RWPE2 (cell line): Measurements from ENCODE around the gene PCDHGA1.
"Not testable (repeated sequence)": the region's sequence is repeated elsewhere in the genome, so short reads cannot be mapped to it uniquely, and the experiment has no call there.

Experiments used
- ATAC-seq: fragments of 200-7000 bp; cut with Tn5 transposase; 3 replicates; pipeline ENCODE4 v1.9.1; 2021; ENCODE audit warnings: low read depth
- DNase-seq: peaks from one replicate; pipeline ENCODE4 v3.0.0-alpha.2; 2020; ENCODE audit warnings: low spot score
- H3K27ac ChIP-seq: fragments of 450-650 bp; 2 replicates; pipeline ENCODE4 v1.5.1; 2017; ENCODE audit warnings: mild to moderate bottlenecking; ENCODE audit not compliant: poor library complexity, severe bottlenecking
- H3K27me3 ChIP-seq: fragments of 250-450 bp; sonication (Bioruptor Pico); 2 replicates; pipeline ENCODE4 v1.5.1; 2021; ENCODE audit warnings: mild to moderate bottlenecking, moderate library complexity; ENCODE audit not compliant: insufficient read depth, poor library complexity, severe bottlenecking
- H3K36me3 ChIP-seq: fragments of 250-450 bp; sonication (Bioruptor Pico); 2 replicates; pipeline ENCODE4 v1.5.1; 2020; ENCODE audit warnings: low read depth, mild to moderate bottlenecking, moderate library complexity
- H3K4me1 ChIP-seq: fragments of 250-450 bp; sonication (Bioruptor Pico); 2 replicates; pipeline ENCODE4 v1.5.1; 2021; ENCODE audit warnings: mild to moderate bottlenecking, moderate library complexity; ENCODE audit not compliant: insufficient read depth, poor library complexity, severe bottlenecking
- H3K4me3 ChIP-seq: fragments of 250-450 bp; sonication (Bioruptor Pico); 2 replicates; pipeline ENCODE4 v1.5.1; 2021; ENCODE audit warnings: mild to moderate bottlenecking, moderate library complexity; ENCODE audit not compliant: severe bottlenecking
- H3K9me3 ChIP-seq: fragments of 250-450 bp; sonication (Bioruptor Pico); 2 replicates; pipeline ENCODE4 v1.5.1; 2021; ENCODE audit warnings: mild to moderate bottlenecking, moderate library complexity; ENCODE audit not compliant: severe bottlenecking
- CTCF ChIP-seq: fragments of 450-650 bp; IDR thresholded peaks from one replicate; pipeline ENCODE4 v1.5.1; 2017; ENCODE audit warnings: mild to moderate bottlenecking, moderate library complexity; ENCODE audit not compliant: poor library complexity, severe bottlenecking

Gene PCDHGA1

DNA sequence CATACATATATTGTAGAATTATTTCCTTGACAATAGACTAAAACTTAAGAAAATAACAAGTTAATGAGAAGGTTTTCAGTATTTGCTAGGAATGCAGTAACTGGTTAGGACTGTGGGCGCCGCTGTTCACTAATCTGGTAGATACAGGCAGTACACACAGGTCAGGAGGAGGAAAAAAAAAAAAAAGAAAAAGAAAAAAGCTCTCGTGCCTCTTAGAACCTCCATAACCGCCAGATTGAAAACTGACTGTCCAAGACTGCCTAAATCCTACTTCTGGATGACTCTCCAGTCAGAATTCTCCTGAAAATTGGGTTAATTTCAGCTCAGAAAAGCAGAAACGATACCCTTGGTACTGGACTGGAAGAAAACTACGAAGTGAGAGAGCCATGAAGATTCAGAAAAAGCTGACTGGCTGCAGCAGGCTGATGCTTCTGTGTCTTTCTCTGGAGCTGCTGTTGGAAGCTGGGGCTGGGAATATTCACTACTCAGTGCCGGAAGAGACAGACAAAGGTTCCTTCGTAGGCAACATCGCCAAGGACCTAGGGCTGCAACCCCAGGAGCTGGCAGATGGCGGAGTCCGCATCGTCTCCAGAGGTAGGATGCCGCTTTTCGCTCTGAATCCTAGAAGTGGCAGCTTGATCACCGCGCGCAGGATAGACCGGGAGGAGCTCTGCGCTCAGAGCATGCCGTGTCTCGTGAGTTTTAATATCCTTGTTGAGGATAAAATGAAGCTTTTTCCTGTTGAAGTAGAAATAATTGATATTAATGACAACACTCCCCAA is at the start of gene PCDHGA1:
PCDHGA1 (plus strand) TSS at position 216 of the 782 bp plus-strand sequence.
- H3K27me3 ChIP-seq, result peaks cover 60% of the 10 kb centered on the region
- ATAC-seq, result peak; percentile 48
- DNase-seq, result no peak
- H3K4me1 ChIP-seq, result peaks cover 4% of the 10 kb centered on the region
- no peak within 1 kb of the TSS for H3K27ac ChIP-seq
- TF ChIP-seq CTCF, result peak; percentile 60
- H3K4me3 ChIP-seq, result no peak within 1 kb of the TSS
- no peaks in the 10 kb centered on the region for H3K36me3 ChIP-seq
- peaks cover 2% of the 10 kb centered on the region for H3K9me3 ChIP-seq

DNA sequence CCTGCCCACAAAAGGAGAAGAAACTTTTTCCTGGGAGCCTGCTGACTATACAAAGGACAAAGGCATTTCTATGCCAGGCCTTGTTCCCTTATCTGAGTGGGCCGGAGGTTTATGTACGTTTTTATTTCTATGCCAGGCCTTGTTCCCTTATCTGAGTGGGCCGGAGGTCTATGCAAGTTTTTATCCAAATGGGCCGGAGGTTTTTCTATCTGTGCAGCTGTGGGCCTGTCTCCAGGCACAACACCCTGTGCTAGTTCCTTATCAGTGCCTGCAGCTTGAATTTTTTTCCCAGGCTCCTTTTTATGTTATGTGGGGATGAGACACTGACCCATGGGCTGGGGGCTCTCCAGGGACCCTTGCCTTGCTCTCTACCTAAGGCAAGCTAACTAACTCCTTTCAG is 31.9 kb upstream of the PCDHGA1 start:
- no peak for ATAC-seq
- no peak for TF ChIP-seq CTCF
- H3K27ac ChIP-seq, result no peak overlapping the region
- H3K27me3 ChIP-seq, result no peaks in the 10 kb centered on the region
- DNase-seq, result no peak
- H3K9me3 ChIP-seq, result peaks cover 8% of the 10 kb centered on the region
- no peaks in the 10 kb centered on the region for H3K4me1 ChIP-seq
- H3K4me3 ChIP-seq, result no peak overlapping the region
- no peaks in the 10 kb centered on the region for H3K36me3 ChIP-seq

- Histone ChIP-seq H3K36me3 (no peaks in the 10 kb centered on the region), H3K27ac (no peak within 1 kb of the TSS), H3K4me1 (no peaks in the 10 kb centered on the region), H3K27me3 (no peaks in the 10 kb centered on the region), H3K4me3 (no peak within 1 kb of the TSS), H3K9me3 (peaks cover 11% of the 10 kb centered on the region)
- ATAC-seq (no peak), DNase-seq (no peak)
- TF ChIP-seq CTCF, result no peak
Measured at GRCh38 chr5:141303756-141304155, 26.6 kb upstream of the PCDHGA1 start, which contains the start of gene SLC25A2. SLC25A2 (minus strand) TSS chr5:141304049; CDS start chr5:141303865, 184 bp downstream.

- no peak for ATAC-seq
- H3K27me3 ChIP-seq, result no peaks in the 10 kb centered on the region
- TF ChIP-seq CTCF, result no peak
- no peak for DNase-seq
- no peaks in the 10 kb centered on the region for H3K36me3 ChIP-seq
- no peak overlapping the region for H3K4me3 ChIP-seq
- H3K4me1 ChIP-seq, result no peaks in the 10 kb centered on the region
- peaks cover 11% of the 10 kb centered on the region for H3K9me3 ChIP-seq
- H3K27ac ChIP-seq, result no peak overlapping the region
Measured at GRCh38 chr5:141306630-141307029, 23.7 kb upstream of the PCDHGA1 start.

- Histone ChIP-seq H3K27me3 (no peaks in the 10 kb centered on the region), H3K36me3 (peaks cover 10% of the 10 kb centered on the region), H3K4me1 (no peaks in the 10 kb centered on the region), H3K9me3 (peaks cover 22% of the 10 kb centered on the region), H3K27ac (no peak overlapping the region), H3K4me3 (no peak overlapping the region)
- DNase-seq (no peak), ATAC-seq (no peak)
- no peak for TF ChIP-seq CTCF
Measured at GRCh38 chr5:141313711-141314110, 16.6 kb upstream of the PCDHGA1 start.

DNA sequence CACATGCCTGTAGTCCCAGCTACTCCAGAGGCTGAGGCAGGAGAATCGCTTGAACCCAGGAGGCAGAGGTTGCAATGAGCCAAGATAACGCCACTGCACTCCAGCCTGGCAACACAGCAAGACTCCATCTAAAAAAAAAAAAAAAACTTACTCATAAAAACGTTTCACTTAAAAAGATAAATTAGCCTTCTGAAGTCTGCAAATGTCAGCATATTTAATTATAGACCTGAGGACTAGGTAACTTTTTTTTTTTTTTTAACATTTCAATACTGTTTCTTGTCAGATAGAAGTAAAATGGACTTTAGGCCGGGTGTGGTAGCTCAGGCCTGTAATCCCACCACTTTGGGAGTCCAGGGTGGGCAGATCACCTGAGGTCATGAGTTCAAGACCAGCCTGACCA is 13.4 kb upstream of the PCDHGA1 start:
- not testable (repeated sequence) for H3K27me3 ChIP-seq, H3K4me3 ChIP-seq, H3K27ac ChIP-seq, H3K4me1 ChIP-seq, DNase-seq, ATAC-seq
- peaks cover 24% of the 10 kb centered on the region for H3K36me3 ChIP-seq
- peaks cover 36% of the 10 kb centered on the region for H3K9me3 ChIP-seq
